PC-3 (cell line): ENCODE measurements around the gene PRM2. TPM values are rescaled to one million over a fixed set of nuclear protein-coding genes. Genes with fewer than 3 reads are reported as not detected.

ENCODE experiments used
- ATAC-seq: fragments of 200-7000 bp; cut with Tn5 transposase; 2 replicates; pipeline ENCODE4 v1.9.1; 2020; ENCODE audit warnings: mild to moderate bottlenecking, moderate library complexity
- BruUV-seq: library from RNA; stranded (reverse); fragments of 400-500 nt; replicated peaks from 2 replicates; lab custom pipeline; 2021; lab: Mats Ljungman, UMichigan
- CTCF ChIA-PET: fragments of 300-600 bp; sonication (Branson Sonifier 250); formaldehyde crosslinking; loops from one replicate; lab custom pipeline; 2022; ENCODE audit warnings: antibody characterized with exemption; lab: Charles Lee
- POLR2A ChIA-PET: fragments of 300-600 bp; sonication (Branson Sonifier 250); formaldehyde crosslinking; loops from one replicate; lab custom pipeline; 2022; ENCODE audit warnings: antibody characterized with exemption; ENCODE audit not compliant: unreplicated experiment; lab: Charles Lee
- DNase-seq: peaks from one replicate; pipeline ENCODE4 v3.0.0-alpha.2; 2015
- H2AFZ ChIP-seq: fragments of 300-600 bp; sonication (generic); 2 replicates; pipeline ENCODE4 v1.6.0; 2016; ENCODE audit warnings: antibody characterized with exemption, low read length
- H3F3A ChIP-seq: fragments of 300-600 bp; sonication (generic); one replicate; pipeline ENCODE4 v1.6.0; 2017; ENCODE audit warnings: antibody characterized with exemption, low read length, control low read depth, mild to moderate bottlenecking; ENCODE audit not compliant: unreplicated experiment
- H3K27ac ChIP-seq: fragments of 300-600 bp; sonication (generic); 2 replicates; pipeline ENCODE4 v1.5.1; 2016; ENCODE audit warnings: mild to moderate bottlenecking, low read length
- H3K27me3 ChIP-seq: fragments of 300-600 bp; sonication (generic); 2 replicates; pipeline ENCODE4 v1.6.1; 2016; ENCODE audit warnings: low read length, mixed read lengths
- H3K36me3 ChIP-seq: fragments of 300-600 bp; sonication (generic); 2 replicates; pipeline ENCODE4 v1.6.1; 2016; ENCODE audit warnings: low read depth, mixed run types, low read length, mixed read lengths
- H3K4me1 ChIP-seq: fragments of 300-600 bp; sonication (generic); 2 replicates; pipeline ENCODE4 v1.5.1; 2016; ENCODE audit warnings: low read length; ENCODE audit not compliant: insufficient read depth
- H3K4me2 ChIP-seq: fragments of 300-600 bp; sonication (generic); 2 replicates; pipeline ENCODE4 v1.6.0; 2016; ENCODE audit warnings: low read length
- H3K4me3 ChIP-seq: fragments of 300-600 bp; sonication (generic); 2 replicates; pipeline ENCODE4 v1.5.1; 2016; ENCODE audit warnings: mild to moderate bottlenecking, low read length, mixed read lengths
- H3K79me2 ChIP-seq: fragments of 300-600 bp; sonication (generic); 2 replicates; pipeline ENCODE4 v1.6.1; 2017; ENCODE audit warnings: low read length, mixed read lengths
- H3K9ac ChIP-seq: fragments of 300-600 bp; sonication (generic); 2 replicates; pipeline ENCODE4 v1.6.0; 2016; ENCODE audit warnings: mild to moderate bottlenecking, low read length
- H3K9me2 ChIP-seq: fragments of 300-600 bp; sonication (generic); replicated peaks from 2 replicates; pipeline ENCODE4 v1.6.1; 2016; ENCODE audit warnings: mixed run types, low read length, mixed read lengths
- H3K9me3 ChIP-seq: fragments of 300-600 bp; sonication (generic); 2 replicates; pipeline ENCODE4 v1.6.1; 2016; ENCODE audit warnings: low read length, mixed read lengths
- H4K20me1 ChIP-seq: fragments of 300-600 bp; sonication (generic); 2 replicates; pipeline ENCODE4 v1.6.1; 2016; ENCODE audit warnings: low read length, mixed read lengths
- CTCF ChIP-seq: fragments of 300-600 bp; sonication (generic); conservative IDR thresholded peaks from 2 replicates; pipeline ENCODE4 v1.5.1; 2017; ENCODE audit warnings: antibody characterized with exemption, low read depth, mild to moderate bottlenecking, low read length
- EZH2 ChIP-seq: fragments of 300-600 bp; sonication (generic); IDR thresholded peaks from one replicate; pipeline ENCODE4 v1.6.1; 2017; ENCODE audit warnings: antibody characterized with exemption, mild to moderate bottlenecking, low read length; ENCODE audit not compliant: unreplicated experiment
- EZH2phosphoT487 ChIP-seq: fragments of 300-600 bp; sonication (generic); IDR thresholded peaks from 2 replicates; pipeline ENCODE4 v1.6.1; 2018; ENCODE audit warnings: mild to moderate bottlenecking, antibody characterized with exemption, low read length, borderline replicate concordance
- intact Hi-C: fragments of 100-400 bp; cut with micrococcal nuclease; formaldehyde crosslinking; loops from 2 replicates; pipeline ENCODE4 v1.9.0; 2023
- total RNA-seq: library from RNA; depleted of rRNA; stranded (reverse); fragments of >200 nt; gene quantifications from 2 replicates; pipeline ENCODE4 v1.2.3, GENCODE V29; 2014

Gene PRM2
- total RNA-seq, 1 experiment from 2014 or later: not detected

GRCh38 chr16:11297492-11298142 is 21.3 kb upstream of the PRM2 start:
- ChIA-PET CTCF (interaction anchor here (0.7 kb wide), 1 partner anchor 31 kb away, joined by 3 read pairs; no protein-coding TSS in a partner anchor), POLR2A (interaction anchor here (0.6 kb wide), 1 partner anchor 66 kb away, joined by 3 read pairs; no protein-coding TSS in a partner anchor)
- H3K79me2 ChIP-seq: no peaks in the 10 kb centered on the region
- no peaks in the 10 kb centered on the region for H3K36me3 ChIP-seq
- H3K9me2 ChIP-seq: no peaks in the 10 kb centered on the region
- peak overlapping the region; percentile 49 for H3K4me2 ChIP-seq
- H3K9me3 ChIP-seq: no peaks in the 10 kb centered on the region
- H3K9ac ChIP-seq: no peak overlapping the region
- peak overlapping the region; percentile 59 for H2AFZ ChIP-seq
- no peaks in the 10 kb centered on the region for H3K4me1 ChIP-seq
- BruUV-seq: no TSS peak
- DNase-seq (no peak), ATAC-seq (peak; percentile 77)
- no peak overlapping the region for H3K4me3 ChIP-seq
- H3K27me3 ChIP-seq: no peaks in the 10 kb centered on the region
- TF ChIP-seq EZH2phosphoT487: no peak
- intact Hi-C loops: no loop called here
- no peaks in the 10 kb centered on the region for H3F3A ChIP-seq
- H3K27ac ChIP-seq: no peak overlapping the region
- no peaks in the 10 kb centered on the region for H4K20me1 ChIP-seq

GRCh38 chr16:11296706-11297491 is 20.6 kb upstream of the PRM2 start:
- Histone ChIP-seq H3K9me2 (no peaks in the 10 kb centered on the region), H2AFZ (peak overlapping the region; percentile 59), H3K79me2 (no peaks in the 10 kb centered on the region), H3K36me3 (no peaks in the 10 kb centered on the region), H3K4me3 (no peak overlapping the region), H3K27me3 (no peaks in the 10 kb centered on the region), H3F3A (no peaks in the 10 kb centered on the region), H3K27ac (no peak overlapping the region), H3K4me1 (no peaks in the 10 kb centered on the region), H3K4me2 (peak overlapping the region; percentile 49), H3K9ac (no peak overlapping the region), H3K9me3 (no peaks in the 10 kb centered on the region), H4K20me1 (no peaks in the 10 kb centered on the region)
- TF ChIP-seq CTCF (no peak), EZH2 (no peak), EZH2phosphoT487 (no peak)
- ATAC-seq (no peak), DNase-seq (no peak)
- intact Hi-C loops: no loop called here
- CTCF ChIA-PET: interaction anchor here (0.7 kb wide), 1 partner anchor 30 kb away, joined by 3 read pairs; no protein-coding TSS in a partner anchor
- BruUV-seq: no TSS peak
- POLR2A ChIA-PET: no interaction called here

GRCh38 chr16:11296351-11296705 is 20.0 kb upstream of the PRM2 start:
- ATAC-seq (no peak), DNase-seq (no peak)
- no peaks in the 10 kb centered on the region for H4K20me1 ChIP-seq
- no peaks in the 10 kb centered on the region for H3F3A ChIP-seq
- H3K4me2 ChIP-seq: no peak overlapping the region
- no peak overlapping the region for H3K4me3 ChIP-seq
- no TSS peak for BruUV-seq
- no peak for TF ChIP-seq EZH2
- no peak for TF ChIP-seq CTCF
- no peak for TF ChIP-seq EZH2phosphoT487
- no peaks in the 10 kb centered on the region for H3K36me3 ChIP-seq
- no peaks in the 10 kb centered on the region for H3K27me3 ChIP-seq
- POLR2A ChIA-PET: no interaction called here
- CTCF ChIA-PET: no interaction called here
- H2AFZ ChIP-seq: no peak overlapping the region
- no peaks in the 10 kb centered on the region for H3K9me2 ChIP-seq
- intact Hi-C loops: no loop called here
- no peaks in the 10 kb centered on the region for H3K4me1 ChIP-seq
- no peak overlapping the region for H3K27ac ChIP-seq
- no peak overlapping the region for H3K9ac ChIP-seq
- H3K79me2 ChIP-seq: no peaks in the 10 kb centered on the region
- no peaks in the 10 kb centered on the region for H3K9me3 ChIP-seq
